Measurements from ENCODE around the gene HIRA.
"Not testable (repeated sequence)": the region's sequence is repeated elsewhere in the genome, so short reads cannot be mapped to it uniquely, and the experiment has no call there.

The HIRA gene

DNA sequence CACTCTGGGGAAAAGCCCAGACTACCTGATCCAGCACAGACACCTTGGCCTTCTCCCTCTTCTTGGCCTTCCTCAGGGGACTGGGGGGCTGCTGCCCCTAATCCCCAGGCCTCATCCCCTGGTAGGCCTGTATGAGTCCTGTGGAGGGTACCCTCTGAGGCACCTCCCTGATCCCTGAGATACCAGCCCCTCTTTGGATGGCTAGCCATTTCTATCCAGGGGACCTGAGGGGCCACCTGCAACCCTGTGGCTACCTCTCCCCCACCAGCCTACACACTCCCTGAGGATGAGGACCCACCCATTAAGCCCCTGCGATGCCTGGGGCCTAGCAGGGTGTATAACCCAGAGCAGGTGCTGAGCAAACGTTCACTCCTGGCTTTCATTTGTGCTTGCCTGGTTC lies 54.6 kb downstream of the HIRA start:
- peaks cover 36% of the 10 kb centered on the region for H3K36me3 Mint-ChIP-seq (ENCODE audit: low read depth)
- no peaks in the 10 kb centered on the region for H3K27me3 Mint-ChIP-seq (ENCODE audit: low read depth)
- H3K27ac Mint-ChIP-seq = no peak overlapping the region
- no peaks in the 10 kb centered on the region for H3K4me1 Mint-ChIP-seq (ENCODE audit: low read depth)
- H3K9me3 Mint-ChIP-seq = no peaks in the 10 kb centered on the region
- H3K4me3 Mint-ChIP-seq = no peak overlapping the region

DNA sequence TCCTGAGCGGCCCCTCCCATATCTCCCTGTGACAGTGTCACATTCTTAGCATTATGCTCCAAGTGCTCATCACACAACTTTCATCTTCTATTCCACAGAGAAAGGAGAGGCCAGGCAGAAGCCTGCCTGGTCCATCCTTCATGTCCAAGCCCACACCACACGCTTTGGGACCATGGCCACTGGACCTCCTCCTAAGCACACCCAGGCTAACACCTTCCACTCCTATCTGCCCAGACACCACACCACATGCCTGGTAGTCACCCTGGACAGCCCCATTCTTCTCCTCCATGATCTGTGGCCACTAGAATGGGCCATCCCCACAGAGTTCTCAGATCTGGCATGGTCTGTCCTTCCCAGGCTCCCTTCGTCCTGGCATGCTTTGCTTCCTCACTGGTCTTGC lies 55.3 kb downstream of the HIRA start:
- no peaks in the 10 kb centered on the region for H3K9me3 Mint-ChIP-seq
- no peak overlapping the region for H3K27ac Mint-ChIP-seq
- H3K36me3 Mint-ChIP-seq (ENCODE audit: low read depth) = peaks cover 34% of the 10 kb centered on the region
- no peaks in the 10 kb centered on the region for H3K4me1 Mint-ChIP-seq (ENCODE audit: low read depth)
- no peaks in the 10 kb centered on the region for H3K27me3 Mint-ChIP-seq (ENCODE audit: low read depth)
- no peak overlapping the region for H3K4me3 Mint-ChIP-seq

GRCh38 chr22:19375435-19375834 lies 56.1 kb downstream of the HIRA start:
- H3K4me3 Mint-ChIP-seq = no peak overlapping the region
- peaks cover 33% of the 10 kb centered on the region for H3K36me3 Mint-ChIP-seq (ENCODE audit: low read depth)
- H3K4me1 Mint-ChIP-seq (ENCODE audit: low read depth) = no peaks in the 10 kb centered on the region
- H3K27me3 Mint-ChIP-seq (ENCODE audit: low read depth) = no peaks in the 10 kb centered on the region
- H3K9me3 Mint-ChIP-seq = no peaks in the 10 kb centered on the region
- no peak overlapping the region for H3K27ac Mint-ChIP-seq

DNA sequence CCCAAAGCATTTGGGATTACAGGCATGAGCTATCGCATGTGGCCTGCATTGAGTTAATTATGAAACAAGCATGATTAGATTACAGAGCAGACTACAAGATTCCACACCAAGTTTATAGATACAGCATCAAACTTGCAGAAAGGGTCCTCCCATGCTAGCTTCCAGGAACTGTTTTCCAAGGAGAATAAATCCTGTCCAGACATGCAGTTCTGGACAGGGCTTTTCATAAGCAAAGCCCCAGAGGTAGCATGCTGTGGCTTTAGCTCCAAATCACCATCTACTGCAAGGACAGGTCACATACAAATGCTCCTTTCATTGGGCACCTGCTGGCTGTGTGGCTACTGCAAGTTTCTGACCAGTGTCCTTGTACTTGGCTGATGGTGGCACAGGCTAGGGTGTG lies 57.1 kb downstream of the HIRA start:
- no peaks in the 10 kb centered on the region for H3K4me1 Mint-ChIP-seq (ENCODE audit: low read depth)
- H3K27ac Mint-ChIP-seq = no peak overlapping the region
- no peak overlapping the region for H3K4me3 Mint-ChIP-seq
- H3K9me3 Mint-ChIP-seq = no peaks in the 10 kb centered on the region
- H3K27me3 Mint-ChIP-seq (ENCODE audit: low read depth) = no peaks in the 10 kb centered on the region
- H3K36me3 Mint-ChIP-seq (ENCODE audit: low read depth) = peaks cover 31% of the 10 kb centered on the region

DNA sequence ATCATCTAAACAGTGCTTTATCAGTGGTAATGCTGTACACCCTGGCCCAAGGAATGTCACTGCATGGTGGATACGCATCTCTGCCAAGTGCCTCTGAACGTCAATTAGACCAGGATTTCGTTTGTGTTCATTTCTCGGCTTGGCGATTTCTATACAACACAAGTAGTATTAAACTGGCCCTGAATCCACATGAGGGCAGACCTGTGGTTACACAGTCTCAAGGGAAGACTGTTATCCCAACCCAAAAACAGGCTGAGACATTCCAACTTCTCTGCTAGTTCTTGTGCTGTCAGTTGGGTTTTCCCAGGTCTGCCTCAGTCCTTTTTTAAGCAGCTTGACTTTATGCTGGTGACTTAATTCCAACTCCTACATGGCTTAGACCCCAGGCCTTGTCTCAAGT lies 58.1 kb downstream of the HIRA start:
- H3K27me3 Mint-ChIP-seq (ENCODE audit: low read depth) = no peaks in the 10 kb centered on the region
- H3K4me3 Mint-ChIP-seq = no peak overlapping the region

GRCh38 chr22:19371893-19372292 lies 59.6 kb downstream of the HIRA start:
- Mint-ChIP-seq H3K4me3 (no peak overlapping the region), H3K4me1 (ENCODE audit: low read depth) (no peaks in the 10 kb centered on the region), H3K27me3 (ENCODE audit: low read depth) (no peaks in the 10 kb centered on the region), H3K27ac (no peak overlapping the region), H3K9me3 (no peaks in the 10 kb centered on the region), H3K36me3 (ENCODE audit: low read depth) (peaks cover 35% of the 10 kb centered on the region)

More for the DNA sequence above, 58.1 kb downstream of the HIRA start:
- H3K4me1 Mint-ChIP-seq (ENCODE audit: low read depth) = no peaks in the 10 kb centered on the region
- no peak overlapping the region for H3K27ac Mint-ChIP-seq
- no peaks in the 10 kb centered on the region for H3K9me3 Mint-ChIP-seq
- H3K36me3 Mint-ChIP-seq (ENCODE audit: low read depth) = peaks cover 38% of the 10 kb centered on the region

DNA sequence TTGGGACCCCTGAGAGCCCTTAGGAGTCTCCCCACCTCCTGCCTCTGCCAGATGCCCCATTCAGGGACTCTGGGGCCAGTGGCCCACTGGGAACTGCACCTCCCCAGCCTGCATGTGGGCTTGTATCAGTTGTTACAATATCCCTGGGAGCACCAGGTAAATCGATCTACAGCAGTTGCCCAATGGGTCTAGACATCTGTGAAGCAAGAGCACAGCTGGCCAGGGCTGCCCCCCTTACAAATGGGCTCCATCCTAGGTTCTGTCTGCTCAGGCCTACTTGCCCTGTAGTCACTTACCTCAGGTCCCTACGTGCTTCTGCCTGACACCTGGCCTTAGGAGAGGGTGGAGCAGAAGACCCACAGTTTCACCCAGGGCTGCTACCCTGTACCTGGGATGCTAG lies 62.7 kb downstream of the HIRA start:
- Mint-ChIP-seq H3K4me3 (no peak overlapping the region), H3K27me3 (ENCODE audit: low read depth) (no peaks in the 10 kb centered on the region), H3K27ac (no peak overlapping the region), H3K36me3 (ENCODE audit: low read depth) (peaks cover 32% of the 10 kb centered on the region), H3K4me1 (ENCODE audit: low read depth) (peaks cover 2% of the 10 kb centered on the region), H3K9me3 (no peaks in the 10 kb centered on the region)

- no peak overlapping the region for H3K4me3 Mint-ChIP-seq
- H3K4me1 Mint-ChIP-seq (ENCODE audit: low read depth) = peaks cover 2% of the 10 kb centered on the region
- peaks cover 26% of the 10 kb centered on the region for H3K36me3 Mint-ChIP-seq (ENCODE audit: low read depth)
- H3K27ac Mint-ChIP-seq = no peak overlapping the region
- no peaks in the 10 kb centered on the region for H3K27me3 Mint-ChIP-seq (ENCODE audit: low read depth)
- no peaks in the 10 kb centered on the region for H3K9me3 Mint-ChIP-seq
Measured at GRCh38 chr22:19367763-19368367, 63.7 kb downstream of the HIRA start.

GRCh38 chr22:19363541-19363940 lies 68.0 kb downstream of the HIRA start:
- not testable (repeated sequence) for H3K9me3 Mint-ChIP-seq; H3K4me3 Mint-ChIP-seq; H3K27me3 Mint-ChIP-seq (ENCODE audit: low read depth); H3K27ac Mint-ChIP-seq; H3K4me1 Mint-ChIP-seq (ENCODE audit: low read depth)
- H3K36me3 Mint-ChIP-seq (ENCODE audit: low read depth) = peaks cover 30% of the 10 kb centered on the region

- Mint-ChIP-seq H3K27ac (no peak overlapping the region), H3K9me3 (no peaks in the 10 kb centered on the region), H3K27me3 (ENCODE audit: low read depth) (no peaks in the 10 kb centered on the region), H3K4me1 (ENCODE audit: low read depth) (peaks cover 2% of the 10 kb centered on the region), H3K36me3 (ENCODE audit: low read depth) (peaks cover 32% of the 10 kb centered on the region), H3K4me3 (no peak overlapping the region)
Measured at GRCh38 chr22:19361501-19362103, 69.9 kb downstream of the HIRA start.

GRCh38 chr22:19360862-19361261 lies 70.7 kb downstream of the HIRA start:
- Mint-ChIP-seq H3K36me3 (ENCODE audit: low read depth) (peaks cover 29% of the 10 kb centered on the region), H3K4me1 (ENCODE audit: low read depth) (no peaks in the 10 kb centered on the region), H3K4me3 (no peak overlapping the region)

GRCh38 chr22:19360300-19360792 lies 71.2 kb downstream of the HIRA start:
- Mint-ChIP-seq H3K27ac (no peak overlapping the region), H3K4me3 (no peak overlapping the region), H3K36me3 (ENCODE audit: low read depth) (peaks cover 32% of the 10 kb centered on the region)

More at GRCh38 chr22:19360862-19361261, 70.7 kb downstream of the HIRA start:
- Mint-ChIP-seq H3K9me3 (no peaks in the 10 kb centered on the region), H3K27me3 (ENCODE audit: low read depth) (no peaks in the 10 kb centered on the region), H3K27ac (no peak overlapping the region)

DNA sequence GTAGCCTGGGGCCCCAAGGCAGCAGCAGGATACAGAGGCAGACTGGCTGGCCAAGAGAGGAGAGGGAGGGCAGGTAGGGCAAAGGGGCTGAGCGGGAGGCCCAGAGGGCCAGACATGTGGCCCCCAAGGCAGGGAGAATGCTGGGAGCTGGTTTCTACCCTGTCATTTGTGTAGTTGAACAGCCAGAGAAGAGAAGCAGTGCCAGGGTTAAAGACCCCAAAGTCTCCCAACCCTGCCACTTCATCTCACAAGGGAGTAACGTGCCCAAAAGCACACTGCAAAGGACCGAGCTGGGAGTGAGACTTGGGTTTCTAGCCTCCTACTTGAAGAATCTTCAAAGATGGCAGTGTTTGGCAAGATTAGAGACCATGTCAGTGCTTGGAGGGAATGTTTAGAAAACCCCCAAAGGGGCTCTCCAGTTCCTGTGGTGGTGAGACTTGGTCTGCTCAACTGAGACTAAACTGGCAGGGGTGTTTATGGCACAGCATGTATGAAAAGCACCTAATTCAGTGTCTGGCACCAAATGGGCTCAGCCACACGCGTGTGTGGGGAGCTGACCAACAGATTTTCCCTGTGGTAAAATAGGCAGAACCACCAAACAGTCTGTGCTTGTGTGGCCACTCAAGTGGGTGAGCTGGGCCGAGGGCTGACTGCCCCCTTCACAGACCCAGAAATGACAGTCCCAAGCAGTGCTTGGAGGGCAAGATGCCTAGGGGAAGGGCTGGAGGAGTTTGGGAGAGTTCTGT lies 71.8 kb downstream of the HIRA start:
- Mint-ChIP-seq H3K27ac (no peak overlapping the region), H3K4me1 (ENCODE audit: low read depth) (no peaks in the 10 kb centered on the region), H3K4me3 (no peak overlapping the region), H3K9me3 (no peaks in the 10 kb centered on the region), H3K36me3 (ENCODE audit: low read depth) (peaks cover 28% of the 10 kb centered on the region), H3K27me3 (ENCODE audit: low read depth) (no peaks in the 10 kb centered on the region)

More at GRCh38 chr22:19360300-19360792, 71.2 kb downstream of the HIRA start:
- Mint-ChIP-seq H3K27me3 (ENCODE audit: low read depth) (no peaks in the 10 kb centered on the region), H3K4me1 (ENCODE audit: low read depth) (no peaks in the 10 kb centered on the region), H3K9me3 (no peaks in the 10 kb centered on the region)

DNA sequence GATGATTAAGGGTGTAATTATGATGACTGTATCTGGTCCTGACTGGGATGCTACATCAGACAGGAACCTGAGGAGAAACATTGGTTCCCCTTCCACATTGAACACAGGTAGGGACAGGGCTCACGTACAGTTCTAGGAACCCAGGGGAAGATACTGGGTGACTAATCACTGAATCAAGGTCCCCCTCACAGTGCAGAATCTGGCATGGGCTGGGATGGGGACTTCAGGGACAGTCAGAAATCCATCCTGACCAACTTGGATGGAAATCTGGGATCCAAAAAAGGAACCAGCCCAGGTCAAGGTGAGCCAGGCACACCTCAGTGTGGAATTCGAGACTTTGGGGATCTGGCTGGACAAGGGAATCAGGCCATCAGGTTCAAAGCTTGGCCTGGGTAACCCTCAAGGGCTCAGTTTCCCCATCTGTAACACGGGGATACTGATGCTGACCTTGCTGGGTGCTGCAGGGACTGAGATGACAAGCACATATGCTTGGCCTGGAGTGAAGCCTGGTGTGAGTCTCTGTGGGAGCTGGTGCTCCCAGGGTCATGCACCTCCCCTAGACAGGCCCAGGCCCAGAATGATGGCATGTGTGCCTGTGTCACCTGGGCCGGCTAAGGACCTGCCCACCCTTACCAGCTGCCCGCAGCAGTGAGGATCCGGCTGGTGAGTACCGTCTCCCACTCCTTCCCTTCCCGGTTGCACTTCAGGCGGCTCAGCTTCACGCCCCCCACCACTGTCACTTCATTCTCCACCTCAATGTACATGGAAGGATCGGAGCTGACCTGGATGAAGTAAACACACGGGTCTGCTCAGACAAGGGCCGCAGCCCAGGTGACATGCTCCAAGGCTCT lies 72.6 kb downstream of the HIRA start:
- Mint-ChIP-seq H3K9me3 (no peaks in the 10 kb centered on the region), H3K27ac (no peak overlapping the region), H3K27me3 (ENCODE audit: low read depth) (no peaks in the 10 kb centered on the region), H3K36me3 (ENCODE audit: low read depth) (peaks cover 23% of the 10 kb centered on the region), H3K4me1 (ENCODE audit: low read depth) (no peaks in the 10 kb centered on the region), H3K4me3 (no peak overlapping the region)
